Fibroblast of lung (primary cell): ENCODE results near the gene RUNX1. TPM values are rescaled to one million over a fixed set of nuclear protein-coding genes. Genes with fewer than 3 reads are reported as not detected.

Experiments used
- DNase-seq, 2 donors: peaks; one replicate each; pipeline versions ENCODE4 v3.0.0 to v3.0.0-alpha.2; 2010; ENCODE audit warnings: low read depth in 2 of 2
- H2AFZ ChIP-seq: 2 replicates; pipeline ENCODE4 v1.5.1; 2012; ENCODE audit warnings: low read length, control low read depth, inconsistent platforms
- H3K27ac ChIP-seq: 2 replicates; pipeline ENCODE4 v1.5.1; 2011; ENCODE audit warnings: low read length, control low read depth; ENCODE audit not compliant: insufficient read depth
- H3K27me3 ChIP-seq: 2 replicates; pipeline ENCODE4 v1.5.1; 2011; ENCODE audit warnings: mild to moderate bottlenecking, low read length; ENCODE audit not compliant: control insufficient read depth, insufficient read depth
- H3K36me3 ChIP-seq: 2 replicates; pipeline ENCODE4 v1.5.1; 2011; ENCODE audit warnings: low read length; ENCODE audit not compliant: control insufficient read depth, insufficient read depth
- H3K4me1 ChIP-seq: 2 replicates; pipeline ENCODE4 v1.5.1; 2011; ENCODE audit warnings: low read length; ENCODE audit not compliant: control insufficient read depth, insufficient read depth; ENCODE audit errors: extremely low read depth
- H3K4me2 ChIP-seq: 2 replicates; pipeline ENCODE4 v1.5.1; 2011; ENCODE audit warnings: low read length, control low read depth; ENCODE audit not compliant: insufficient read depth; ENCODE audit errors: extremely low read depth
- H3K4me3 ChIP-seq, 4 experiments: fragments of 200-600 bp in 1 of 4; sonication (generic) in 1 of 4; replicated peaks in 1 of 4; 2 replicates each; pipeline ENCODE4 v1.5.1; 2011 to 2016; ENCODE audit warnings: low read length in 4 of 4, low read depth in 3 of 4, mild to moderate bottlenecking in 3 of 4, control low read depth in 2 of 4, inconsistent platforms in 1 of 4, mixed read lengths in 1 of 4; ENCODE audit not compliant: insufficient read depth in 1 of 4; ENCODE audit errors: control extremely low read depth in 1 of 4
- H3K79me2 ChIP-seq: 2 replicates; pipeline ENCODE4 v1.5.1; 2012; ENCODE audit warnings: mild to moderate bottlenecking, low read length, inconsistent platforms; ENCODE audit not compliant: control insufficient read depth, insufficient read depth
- H3K9ac ChIP-seq: 2 replicates; pipeline ENCODE4 v1.5.1; 2011; ENCODE audit warnings: mild to moderate bottlenecking, low read length, control low read depth; ENCODE audit not compliant: insufficient read depth
- H3K9me3 ChIP-seq: 2 replicates; pipeline ENCODE4 v1.5.1; 2012; ENCODE audit warnings: low read depth, low read length; ENCODE audit not compliant: control insufficient read depth, insufficient read depth
- H4K20me1 ChIP-seq: 2 replicates; pipeline ENCODE4 v1.5.1; 2011; ENCODE audit warnings: low read length; ENCODE audit not compliant: control insufficient read depth, insufficient read depth; ENCODE audit errors: extremely low read depth
- CTCF ChIP-seq, 2 donors: IDR thresholded peaks in 1 of 2; conservative IDR thresholded peaks in 1 of 2; 1 replicate in 1 of 2; 2 replicates in 1 of 2; pipeline ENCODE4 v1.5.1; 2011 to 2012; ENCODE audit warnings: low read length in 2 of 2, control low read depth in 1 of 2, inconsistent platforms in 1 of 2, low read depth in 1 of 2, mild to moderate bottlenecking in 1 of 2
- EZH2 ChIP-seq: IDR thresholded peaks from 2 replicates; pipeline ENCODE4 v1.5.1; 2012; ENCODE audit warnings: low read length, control low read depth, mild to moderate bottlenecking; ENCODE audit errors: missing control alignments
- polyA plus RNA-seq, 2 donors: library from polyadenylated mRNA; depleted of rRNA in 1 of 2; stranded (reverse) in 1 of 2; unstranded in 1 of 2; fragments of >200 nt; gene quantifications; 2 replicates each; pipeline ENCODE4 v1.2.1, GENCODE V29; 2011 to 2012; ENCODE audit warnings: missing spikeins in 1 of 2
- total RNA-seq: library from RNA; depleted of rRNA; stranded (reverse); fragments of >200 nt; gene quantifications from 2 replicates; pipeline ENCODE4 v1.2.1, GENCODE V29; 2014

The RUNX1 gene
- total and polyA plus RNA-seq, 2 donors (not counting 1 experiment from before 2014, with no cell fraction given), result 23.1 to 41.6 TPM

- Histone ChIP-seq H3K4me3 (no peak overlapping the region), H3K27me3 (no peaks in the 10 kb centered on the region), H2AFZ (no peak overlapping the region), H3K9me3 (no peaks in the 10 kb centered on the region), H3K27ac (peak overlapping the region; percentile 84), H3K79me2 (peaks cover 39% of the 10 kb centered on the region), H3K4me2 (no peak overlapping the region), H3K4me1 (peaks cover 68% of the 10 kb centered on the region), H4K20me1 (no peaks in the 10 kb centered on the region), H3K9ac (no peak overlapping the region), H3K36me3 (peaks cover 7% of the 10 kb centered on the region)
- TF ChIP-seq EZH2 (no peak), CTCF (conservative IDR thresholded peaks at IDR 0.05 in 1 of 2, IDR thresholded peaks at IDR 0.05 in 1 of 2; ENCODE audit: low read depth in 1 of 2, low read length in 2 of 2) (no peak)
- DNase-seq, result no peak
These were observed 237.7 kb downstream of the RUNX1 start for GRCh38 chr21:34811368-34811767.

GRCh38 chr21:34810786-34811185 is 238.3 kb downstream of the RUNX1 start:
- Histone ChIP-seq H3K36me3 (peaks cover 7% of the 10 kb centered on the region), H3K27ac (peak overlapping the region; percentile 0), H2AFZ (no peak overlapping the region), H3K79me2 (peaks cover 43% of the 10 kb centered on the region), H3K9ac (no peak overlapping the region), H3K4me2 (no peak overlapping the region), H3K27me3 (no peaks in the 10 kb centered on the region), H4K20me1 (no peaks in the 10 kb centered on the region), H3K9me3 (no peaks in the 10 kb centered on the region), H3K4me1 (peaks cover 64% of the 10 kb centered on the region), H3K4me3 (no peak overlapping the region)
- DNase-seq, result no peak
- TF ChIP-seq CTCF (conservative IDR thresholded peaks at IDR 0.05 in 1 of 2, IDR thresholded peaks at IDR 0.05 in 1 of 2; ENCODE audit: low read depth in 1 of 2, low read length in 2 of 2), result no peak
- no peak for TF ChIP-seq EZH2

- H2AFZ ChIP-seq, result no peak overlapping the region
- H3K4me2 ChIP-seq, result no peak overlapping the region
- no peaks in the 10 kb centered on the region for H3K27me3 ChIP-seq
- peaks cover 61% of the 10 kb centered on the region for H3K4me1 ChIP-seq
- H3K4me3 ChIP-seq, result no peak overlapping the region
- H4K20me1 ChIP-seq, result no peaks in the 10 kb centered on the region
- no peak overlapping the region for H3K9ac ChIP-seq
- no peak for TF ChIP-seq EZH2
- no peaks in the 10 kb centered on the region for H3K9me3 ChIP-seq
- DNase-seq, result no peak
- peak overlapping the region; percentile 3 for H3K27ac ChIP-seq
- H3K79me2 ChIP-seq, result peaks cover 52% of the 10 kb centered on the region
- H3K36me3 ChIP-seq, result peaks cover 7% of the 10 kb centered on the region
These were observed 239.3 kb downstream of the RUNX1 start for GRCh38 chr21:34809822-34810221.
